Parathyroid adenoma (tissue), 2 donors: ENCODE measurements around the gene MIB2.
A peak's percentile ranks its signal among the peaks of the same experiment; 100 is the strongest.

Source experiments
- H2AFZ ChIP-seq: fragments of 300-600 bp; sonication (generic); one replicate; pipeline ENCODE4 v1.7.0; 2017; ENCODE audit warnings: antibody characterized with exemption, mild to moderate bottlenecking
- H3K27ac ChIP-seq: fragments of 300-600 bp; sonication (generic); one replicate; pipeline ENCODE4 v1.7.0; 2017
- H3K27me3 ChIP-seq: fragments of 300-600 bp; sonication (generic); one replicate; pipeline ENCODE4 v1.7.0; 2017; ENCODE audit warnings: low read length; ENCODE audit not compliant: control insufficient read depth, insufficient read depth
- H3K36me3 ChIP-seq: fragments of 300-600 bp; sonication (generic); one replicate; pipeline ENCODE4 v1.7.0; 2017; ENCODE audit warnings: low read length; ENCODE audit not compliant: control insufficient read depth, insufficient read depth
- H3K4me1 ChIP-seq: fragments of 300-600 bp; sonication (generic); one replicate; pipeline ENCODE4 v1.7.0; 2017; ENCODE audit warnings: control low read depth
- H3K4me2 ChIP-seq: fragments of 300-600 bp; sonication (generic); one replicate; pipeline ENCODE4 v1.7.0; 2017; ENCODE audit warnings: low read length
- H3K4me3 ChIP-seq: fragments of 300-600 bp; sonication (generic); one replicate; pipeline ENCODE4 v1.7.0; 2017; ENCODE audit warnings: low read depth, low read length
- H3K79me2 ChIP-seq: fragments of 300-600 bp; sonication (generic); one replicate; pipeline ENCODE4 v1.7.0; 2017; ENCODE audit warnings: control low read depth
- H3K9ac ChIP-seq: fragments of 300-600 bp; sonication (generic); one replicate; pipeline ENCODE4 v1.7.0; 2017; ENCODE audit warnings: mild to moderate bottlenecking
- H3K9me3 ChIP-seq: fragments of 300-600 bp; sonication (generic); one replicate; pipeline ENCODE4 v1.7.0; 2017; ENCODE audit warnings: low read length; ENCODE audit not compliant: control insufficient read depth
- CTCF ChIP-seq: fragments of 300-600 bp; sonication (generic); IDR thresholded peaks from one replicate; pipeline ENCODE4 v1.7.0; 2017; ENCODE audit warnings: antibody characterized with exemption, mild to moderate bottlenecking
- donor health status: primary hyperparathyroidism.

MIB2 gene

GRCh38 chr1:1609822-1610485 is 5.3 kb upstream of the MIB2 start:
- H2AFZ ChIP-seq = no peak overlapping the region
- H3K27ac ChIP-seq = no peak overlapping the region

GRCh38 chr1:1610796-1611195 is 4.5 kb upstream of the MIB2 start:
- Histone ChIP-seq H2AFZ (no peak overlapping the region), H3K4me3 (peak overlapping the region; percentile 13), H3K27ac (no peak overlapping the region)

More at GRCh38 chr1:1609822-1610485, 5.3 kb upstream of the MIB2 start:
- Histone ChIP-seq H3K4me2 (peak overlapping the region; percentile 50), H3K9ac (no peak overlapping the region), H3K9me3 (no peaks in the 10 kb centered on the region), H3K79me2 (no peaks in the 10 kb centered on the region), H3K27me3 (no peaks in the 10 kb centered on the region), H3K36me3 (no peaks in the 10 kb centered on the region), H3K4me3 (peak overlapping the region; percentile 13), H3K4me1 (no peaks in the 10 kb centered on the region)
- no peak for TF ChIP-seq CTCF

GRCh38 chr1:1612104-1612400 is 3.2 kb upstream of the MIB2 start:
- H3K27me3 ChIP-seq = no peaks in the 10 kb centered on the region
- no peak overlapping the region for H3K27ac ChIP-seq
- no peak overlapping the region for H3K9ac ChIP-seq
- H3K4me3 ChIP-seq = no peak overlapping the region
- no peak overlapping the region for H2AFZ ChIP-seq
- H3K9me3 ChIP-seq = no peaks in the 10 kb centered on the region
- H3K79me2 ChIP-seq = peaks cover 2% of the 10 kb centered on the region
- H3K4me2 ChIP-seq = no peak overlapping the region
- TF ChIP-seq CTCF = no peak
- no peaks in the 10 kb centered on the region for H3K4me1 ChIP-seq
- H3K36me3 ChIP-seq = no peaks in the 10 kb centered on the region

More at GRCh38 chr1:1610796-1611195, 4.5 kb upstream of the MIB2 start:
- Histone ChIP-seq H3K4me1 (no peaks in the 10 kb centered on the region), H3K9me3 (no peaks in the 10 kb centered on the region), H3K27me3 (no peaks in the 10 kb centered on the region), H3K9ac (no peak overlapping the region), H3K79me2 (no peaks in the 10 kb centered on the region), H3K4me2 (peak overlapping the region; percentile 50), H3K36me3 (no peaks in the 10 kb centered on the region)
- TF ChIP-seq CTCF = no peak

- Histone ChIP-seq H3K9ac (no peak overlapping the region), H3K4me1 (no peaks in the 10 kb centered on the region), H3K79me2 (peaks cover 2% of the 10 kb centered on the region), H2AFZ (no peak overlapping the region), H3K27me3 (no peaks in the 10 kb centered on the region), H3K4me2 (peak overlapping the region; percentile 90), H3K36me3 (no peaks in the 10 kb centered on the region), H3K4me3 (peak overlapping the region; percentile 100), H3K9me3 (no peaks in the 10 kb centered on the region), H3K27ac (no peak overlapping the region)
- no peak for TF ChIP-seq CTCF
Measured at GRCh38 chr1:1613509-1614082, 1.7 kb upstream of the MIB2 start.
